Fibroblast of lung (primary cell): ENCODE results near the gene USH1G. TPM values are rescaled to one million over a fixed set of nuclear protein-coding genes. Genes with fewer than 3 reads are reported as not detected.
"Not testable (repeated sequence)": the region's sequence is repeated elsewhere in the genome, so short reads cannot be mapped to it uniquely, and the experiment has no call there.

Source experiments
- DNase-seq, 2 donors: peaks; one replicate each; pipeline versions ENCODE4 v3.0.0 to v3.0.0-alpha.2; 2010; ENCODE audit warnings: low read depth in 2 of 2
- H2AFZ ChIP-seq: 2 replicates; pipeline ENCODE4 v1.5.1; 2012; ENCODE audit warnings: low read length, control low read depth, inconsistent platforms
- H3K27ac ChIP-seq: 2 replicates; pipeline ENCODE4 v1.5.1; 2011; ENCODE audit warnings: low read length, control low read depth; ENCODE audit not compliant: insufficient read depth
- H3K27me3 ChIP-seq: 2 replicates; pipeline ENCODE4 v1.5.1; 2011; ENCODE audit warnings: mild to moderate bottlenecking, low read length; ENCODE audit not compliant: control insufficient read depth, insufficient read depth
- H3K36me3 ChIP-seq: 2 replicates; pipeline ENCODE4 v1.5.1; 2011; ENCODE audit warnings: low read length; ENCODE audit not compliant: control insufficient read depth, insufficient read depth
- H3K4me1 ChIP-seq: 2 replicates; pipeline ENCODE4 v1.5.1; 2011; ENCODE audit warnings: low read length; ENCODE audit not compliant: control insufficient read depth, insufficient read depth; ENCODE audit errors: extremely low read depth
- H3K4me2 ChIP-seq: 2 replicates; pipeline ENCODE4 v1.5.1; 2011; ENCODE audit warnings: low read length, control low read depth; ENCODE audit not compliant: insufficient read depth; ENCODE audit errors: extremely low read depth
- H3K4me3 ChIP-seq, 4 experiments: fragments of 200-600 bp in 1 of 4; sonication (generic) in 1 of 4; replicated peaks in 1 of 4; 2 replicates each; pipeline ENCODE4 v1.5.1; 2011 to 2016; ENCODE audit warnings: low read length in 4 of 4, low read depth in 3 of 4, mild to moderate bottlenecking in 3 of 4, control low read depth in 2 of 4, inconsistent platforms in 1 of 4, mixed read lengths in 1 of 4; ENCODE audit not compliant: insufficient read depth in 1 of 4; ENCODE audit errors: control extremely low read depth in 1 of 4
- H3K79me2 ChIP-seq: 2 replicates; pipeline ENCODE4 v1.5.1; 2012; ENCODE audit warnings: mild to moderate bottlenecking, low read length, inconsistent platforms; ENCODE audit not compliant: control insufficient read depth, insufficient read depth
- H3K9ac ChIP-seq: 2 replicates; pipeline ENCODE4 v1.5.1; 2011; ENCODE audit warnings: mild to moderate bottlenecking, low read length, control low read depth; ENCODE audit not compliant: insufficient read depth
- H3K9me3 ChIP-seq: 2 replicates; pipeline ENCODE4 v1.5.1; 2012; ENCODE audit warnings: low read depth, low read length; ENCODE audit not compliant: control insufficient read depth, insufficient read depth
- H4K20me1 ChIP-seq: 2 replicates; pipeline ENCODE4 v1.5.1; 2011; ENCODE audit warnings: low read length; ENCODE audit not compliant: control insufficient read depth, insufficient read depth; ENCODE audit errors: extremely low read depth
- CTCF ChIP-seq, 2 donors: IDR thresholded peaks in 1 of 2; conservative IDR thresholded peaks in 1 of 2; 1 replicate in 1 of 2; 2 replicates in 1 of 2; pipeline ENCODE4 v1.5.1; 2011 to 2012; ENCODE audit warnings: low read length in 2 of 2, control low read depth in 1 of 2, inconsistent platforms in 1 of 2, low read depth in 1 of 2, mild to moderate bottlenecking in 1 of 2
- EZH2 ChIP-seq: IDR thresholded peaks from 2 replicates; pipeline ENCODE4 v1.5.1; 2012; ENCODE audit warnings: low read length, control low read depth, mild to moderate bottlenecking; ENCODE audit errors: missing control alignments
- polyA plus RNA-seq, 2 donors: library from polyadenylated mRNA; depleted of rRNA in 1 of 2; stranded (reverse) in 1 of 2; unstranded in 1 of 2; fragments of >200 nt; gene quantifications; 2 replicates each; pipeline ENCODE4 v1.2.1, GENCODE V29; 2011 to 2012; ENCODE audit warnings: missing spikeins in 1 of 2
- total RNA-seq: library from RNA; depleted of rRNA; stranded (reverse); fragments of >200 nt; gene quantifications from 2 replicates; pipeline ENCODE4 v1.2.1, GENCODE V29; 2014

Gene USH1G
- total and polyA plus RNA-seq, 2 donors (not counting 1 experiment from before 2014, with no cell fraction given) = not detected

GRCh38 chr17:74872313-74873036 lies 50.6 kb downstream of the USH1G start, which contains the start of gene FDXR:
Gene FDXR (minus strand): TSS chr17:74872994. CDS start chr17:74872944, 50 bp downstream.
- Histone ChIP-seq H3K9me3 (no peaks in the 10 kb centered on the region), H4K20me1 (no peaks in the 10 kb centered on the region), H3K79me2 (no peaks in the 10 kb centered on the region), H2AFZ (peak within 1 kb of the TSS; percentile 95), H3K36me3 (peaks cover 3% of the 10 kb centered on the region), H3K27ac (peak within 1 kb of the TSS; percentile 89), H3K27me3 (no peaks in the 10 kb centered on the region), H3K9ac (peak within 1 kb of the TSS; percentile 71), H3K4me1 (peaks cover 7% of the 10 kb centered on the region), H3K4me3 (peak within 1 kb of the TSS; percentile 85 to 97 (median 86)), H3K4me2 (peak within 1 kb of the TSS; percentile 93)
- no peak for DNase-seq
- TF ChIP-seq EZH2 (no peak), CTCF (conservative IDR thresholded peaks at IDR 0.05 in 1 of 2, IDR thresholded peaks at IDR 0.05 in 1 of 2; ENCODE audit: low read depth in 1 of 2, low read length in 2 of 2) (no peak)

GRCh38 chr17:74871356-74872076 lies 51.5 kb downstream of the USH1G start:
- Histone ChIP-seq H3K36me3 (peaks cover 3% of the 10 kb centered on the region), H3K9ac (no peak overlapping the region), H3K9me3 (no peaks in the 10 kb centered on the region), H2AFZ (no peak overlapping the region), H3K4me3 (peak overlapping the region in 2 of 4 experiments; percentile 71 to 97), H4K20me1 (no peaks in the 10 kb centered on the region), H3K27me3 (no peaks in the 10 kb centered on the region), H3K27ac (no peak overlapping the region), H3K79me2 (no peaks in the 10 kb centered on the region), H3K4me2 (peak overlapping the region; percentile 93), H3K4me1 (peaks cover 7% of the 10 kb centered on the region)
- no peak for DNase-seq
- no peak for TF ChIP-seq CTCF (conservative IDR thresholded peaks at IDR 0.05 in 1 of 2, IDR thresholded peaks at IDR 0.05 in 1 of 2; ENCODE audit: low read depth in 1 of 2, low read length in 2 of 2)
- no peak for TF ChIP-seq EZH2

- no peak overlapping the region for H3K9ac ChIP-seq
- H3K9me3 ChIP-seq = no peaks in the 10 kb centered on the region
- DNase-seq = peak; percentile 36 to 63
- TF ChIP-seq EZH2 (no peak), CTCF (conservative IDR thresholded peaks at IDR 0.05 in 1 of 2, IDR thresholded peaks at IDR 0.05 in 1 of 2; ENCODE audit: low read depth in 1 of 2, low read length in 2 of 2) (no peak)
- no peak overlapping the region for H2AFZ ChIP-seq
- no peak overlapping the region for H3K4me2 ChIP-seq
- no peak overlapping the region for H3K4me3 ChIP-seq
- no peaks in the 10 kb centered on the region for H3K27me3 ChIP-seq
- H3K79me2 ChIP-seq = no peaks in the 10 kb centered on the region
- H3K27ac ChIP-seq = no peak overlapping the region
- peaks cover 3% of the 10 kb centered on the region for H3K36me3 ChIP-seq
- peaks cover 7% of the 10 kb centered on the region for H3K4me1 ChIP-seq
- H4K20me1 ChIP-seq = no peaks in the 10 kb centered on the region
Measured at GRCh38 chr17:74870512-74870911, 52.5 kb downstream of the USH1G start.

GRCh38 chr17:74870028-74870427 lies 53.0 kb downstream of the USH1G start:
- H3K27ac ChIP-seq, H3K4me2 ChIP-seq, H3K79me2 ChIP-seq, H2AFZ ChIP-seq, DNase-seq, H3K4me3 ChIP-seq, H4K20me1 ChIP-seq, H3K9ac ChIP-seq, H3K9me3 ChIP-seq, H3K36me3 ChIP-seq, H3K4me1 ChIP-seq, H3K27me3 ChIP-seq: not testable (repeated sequence)
